ENCODE results near the gene UGT2B15.

GRCh38 chr4:68606240-68606639 is 64.2 kb downstream of the UGT2B15 start:
- TF ChIP-seq CTCF (IDR thresholded peaks at IDR 0.05): no peak
- no peak for TF ChIP-seq POLR2AphosphoS5 (IDR thresholded peaks at IDR 0.05)
- TF ChIP-seq POLR2A (IDR thresholded peaks at IDR 0.05): no peak
- no peak for TF ChIP-seq EP300 (IDR thresholded peaks at IDR 0.05)
